Caco-2 (cell line): Measurements from ENCODE around the gene STAT4. TPM values are rescaled to one million over a fixed set of nuclear protein-coding genes. Genes with fewer than 3 reads are reported as not detected.

Source experiments
- BruUV-seq: library from RNA; stranded (reverse); fragments of 400-500 nt; replicated peaks from 2 replicates; lab custom pipeline; 2021; lab: Mats Ljungman, UMichigan
- CTCF ChIA-PET: fragments of 300-600 bp; sonication (Branson Sonifier 250); formaldehyde crosslinking; loops from one replicate; lab custom pipeline; 2022; ENCODE audit warnings: antibody characterized with exemption; lab: Charles Lee
- POLR2A ChIA-PET: fragments of 300-600 bp; sonication (Branson Sonifier 250); formaldehyde crosslinking; loops from one replicate; lab custom pipeline; 2022; ENCODE audit warnings: antibody characterized with exemption; lab: Charles Lee
- DNase-seq, 2 experiments: peaks; one replicate each; pipeline versions ENCODE4 v3.0.0 to v3.0.0-alpha.2; 2020 to 2022
- H3K27me3 ChIP-seq: replicated peaks from 2 replicates; pipeline ENCODE4 v1.6.0; 2011; ENCODE audit warnings: low read length; ENCODE audit not compliant: control insufficient read depth, insufficient read depth
- H3K36me3 ChIP-seq: 2 replicates; pipeline ENCODE4 v1.5.1; 2011; ENCODE audit warnings: low read length; ENCODE audit not compliant: control insufficient read depth, insufficient read depth
- H3K4me1 ChIP-seq: fragments of 250-450 bp; sonication (Bioruptor Pico); 2 replicates; pipeline ENCODE4 v1.5.1; 2020; ENCODE audit warnings: mild to moderate bottlenecking
- H3K4me3 ChIP-seq: 2 replicates; pipeline ENCODE4 v1.5.1; 2011; ENCODE audit warnings: low read depth, mild to moderate bottlenecking, control low read depth, low read length
- H3K9me3 ChIP-seq: fragments of 250-450 bp; sonication (Bioruptor Pico); 2 replicates; pipeline ENCODE4 v1.5.1; 2020; ENCODE audit warnings: mild to moderate bottlenecking, moderate library complexity
- H3K27ac Mint-ChIP-seq: one replicate; pipeline ENCODE4 v1.8.0; 2022; ENCODE audit warnings: mixed read lengths; ENCODE audit not compliant: unreplicated experiment
- H3K27me3 Mint-ChIP-seq: one replicate; pipeline ENCODE4 v1.8.0; 2022; ENCODE audit warnings: mixed read lengths; ENCODE audit not compliant: insufficient read depth, unreplicated experiment
- H3K36me3 Mint-ChIP-seq: one replicate; pipeline ENCODE4 v1.8.0; 2022; ENCODE audit warnings: mild to moderate bottlenecking, mixed read lengths; ENCODE audit not compliant: insufficient read depth, unreplicated experiment
- H3K4me1 Mint-ChIP-seq: one replicate; pipeline ENCODE4 v1.8.0; 2022; ENCODE audit warnings: low read depth, mixed read lengths; ENCODE audit not compliant: unreplicated experiment
- H3K4me3 Mint-ChIP-seq: one replicate; pipeline ENCODE4 v1.8.0; 2022; ENCODE audit warnings: mild to moderate bottlenecking, moderate library complexity, mixed read lengths; ENCODE audit not compliant: unreplicated experiment
- H3K9me3 Mint-ChIP-seq: one replicate; pipeline ENCODE4 v1.8.0; 2022; ENCODE audit warnings: mixed read lengths; ENCODE audit not compliant: unreplicated experiment
- CTCF ChIP-seq, 2 experiments: fragments of 200-600 bp in 1 of 2; IDR thresholded peaks; 1 replicate in 1 of 2; 2 replicates in 1 of 2; pipeline versions ENCODE4 v1.5.1 to v1.8.0; 2011 to 2022; ENCODE audit warnings: antibody characterized with exemption in 1 of 2, control low read depth in 1 of 2, inconsistent platforms in 1 of 2, low read depth in 1 of 2, low read length in 1 of 2, mild to moderate bottlenecking in 1 of 2, moderate library complexity in 1 of 2; ENCODE audit not compliant: insufficient read depth in 1 of 2, severe bottlenecking in 1 of 2, unreplicated experiment in 1 of 2
- intact Hi-C: fragments of 100-400 bp; cut with micrococcal nuclease; formaldehyde crosslinking; loops from one replicate; pipeline ENCODE4 v1.10.0; 2022; ENCODE audit not compliant: unreplicated experiment
- total RNA-seq: library from RNA; stranded (reverse); gene quantifications from 2 replicates; pipeline ENCODE4 v1.2.3, GENCODE V29; 2022

STAT4 gene
- total RNA-seq, 1 experiment from 2014 or later: 0.48 TPM

- no peak for DNase-seq
- no TSS peak for BruUV-seq
- Mint-ChIP-seq H3K4me3 (no peak overlapping the region), H3K27me3 (no peaks in the 10 kb centered on the region), H3K4me1 (peaks cover 6% of the 10 kb centered on the region), H3K27ac (no peak overlapping the region), H3K36me3 (peaks cover 6% of the 10 kb centered on the region), H3K9me3 (no peaks in the 10 kb centered on the region)
- CTCF ChIA-PET: interaction anchor here (0.9 kb wide), 1 partner anchor 613 kb away, joined by 4 read pairs; no protein-coding TSS in a partner anchor
- Histone ChIP-seq H3K4me1 (peaks cover 24% of the 10 kb centered on the region), H3K27me3 (no peaks in the 10 kb centered on the region), H3K36me3 (no peaks in the 10 kb centered on the region; the same call in 1 of the 2 replicates), H3K9me3 (no peaks in the 10 kb centered on the region), H3K4me3 (no peak overlapping the region)
- intact Hi-C loops: no loop called here
- TF ChIP-seq CTCF (IDR thresholded peaks at IDR 0.05; ENCODE audit: insufficient read depth in 1 of 2, low read depth in 1 of 2, low read length in 1 of 2, severe bottlenecking in 1 of 2, unreplicated experiment in 1 of 2): no peak
- POLR2A ChIA-PET: no interaction called here
Measured at GRCh38 chr2:191023235-191023679, 127.5 kb downstream of the STAT4 start.

- Mint-ChIP-seq H3K36me3 (peaks cover 6% of the 10 kb centered on the region), H3K4me1 (peaks cover 2% of the 10 kb centered on the region), H3K27me3 (no peaks in the 10 kb centered on the region), H3K9me3 (no peaks in the 10 kb centered on the region), H3K27ac (no peak overlapping the region), H3K4me3 (no peak overlapping the region)
- no peaks in the 10 kb centered on the region for H3K27me3 ChIP-seq
- ChIA-PET CTCF (interaction anchor here (0.8 kb wide), 1 partner anchor 31 kb away, joined by 4 read pairs; no protein-coding TSS in a partner anchor), POLR2A (no interaction called here)
- DNase-seq: peak in 1 of 2 experiments; percentile 40
- H3K9me3 ChIP-seq: no peaks in the 10 kb centered on the region
- peaks cover 25% of the 10 kb centered on the region for H3K4me1 ChIP-seq
- BruUV-seq: TSS peak; percentile 85
- TF ChIP-seq CTCF (IDR thresholded peaks at IDR 0.05; ENCODE audit: insufficient read depth in 1 of 2, low read depth in 1 of 2, low read length in 1 of 2, severe bottlenecking in 1 of 2, unreplicated experiment in 1 of 2): no peak
- no peaks in the 10 kb centered on the region; the same call in 1 of the 2 replicates for H3K36me3 ChIP-seq
- intact Hi-C loops: loop anchor here (1.0 kb wide), 2 partner anchors 8 to 9 kb away; no protein-coding TSS in a partner anchor
- H3K4me3 ChIP-seq: peak overlapping the region; percentile 67
Measured at GRCh38 chr2:191020742-191021381, 129.9 kb downstream of the STAT4 start.

GRCh38 chr2:191020221-191020741 lies 130.5 kb downstream of the STAT4 start:
- BruUV-seq: no TSS peak
- intact Hi-C loops: no loop called here

More at GRCh38 chr2:191020221-191020741, 130.5 kb downstream of the STAT4 start:
- ChIA-PET POLR2A (interaction anchor here (0.5 to 0.7 kb wide), 4 partner anchors 32 to 531 kb away, joined by 3 to 5 read pairs (median 4); no protein-coding TSS in a partner anchor), CTCF (interaction anchor here (0.8 kb wide), 1 partner anchor 32 kb away, joined by 4 read pairs; no protein-coding TSS in a partner anchor)
- H3K27ac Mint-ChIP-seq: no peak overlapping the region
- Histone ChIP-seq H3K9me3 (no peaks in the 10 kb centered on the region), H3K4me3 (peak overlapping the region; percentile 67), H3K4me1 (peaks cover 25% of the 10 kb centered on the region), H3K36me3 (no peaks in the 10 kb centered on the region; the same call in 1 of the 2 replicates), H3K27me3 (no peaks in the 10 kb centered on the region)
- peak; percentile 96 to 98 for DNase-seq
- H3K27me3 Mint-ChIP-seq: no peaks in the 10 kb centered on the region
- H3K36me3 Mint-ChIP-seq: peaks cover 6% of the 10 kb centered on the region
- H3K4me3 Mint-ChIP-seq: no peak overlapping the region
- TF ChIP-seq CTCF (IDR thresholded peaks at IDR 0.05; ENCODE audit: insufficient read depth in 1 of 2, low read depth in 1 of 2, low read length in 1 of 2, severe bottlenecking in 1 of 2, unreplicated experiment in 1 of 2): peak in 1 of 2 experiments; percentile 27
- H3K4me1 Mint-ChIP-seq: no peaks in the 10 kb centered on the region
- no peaks in the 10 kb centered on the region for H3K9me3 Mint-ChIP-seq
